Fibroblast of mammary gland (primary cell): ENCODE results near the gene TSTD2.

Source experiments
- DNase-seq: peaks from one replicate; pipeline ENCODE4 v3.0.0-alpha.2; 2010; ENCODE audit warnings: low read depth
- H3K4me3 ChIP-seq: 2 replicates; pipeline ENCODE4 v1.5.1; 2011; ENCODE audit warnings: low read depth, mild to moderate bottlenecking, low read length, moderate library complexity; ENCODE audit not compliant: control insufficient read depth
- TF ChIP-seq, protein P1 (sequence below): conservative IDR thresholded peaks from 2 replicates; pipeline ENCODE4 v1.5.1; 2011; ENCODE audit warnings: low read depth, low read length, inconsistent platforms; ENCODE audit not compliant: control insufficient read depth, insufficient read depth

TSTD2 gene

DNA sequence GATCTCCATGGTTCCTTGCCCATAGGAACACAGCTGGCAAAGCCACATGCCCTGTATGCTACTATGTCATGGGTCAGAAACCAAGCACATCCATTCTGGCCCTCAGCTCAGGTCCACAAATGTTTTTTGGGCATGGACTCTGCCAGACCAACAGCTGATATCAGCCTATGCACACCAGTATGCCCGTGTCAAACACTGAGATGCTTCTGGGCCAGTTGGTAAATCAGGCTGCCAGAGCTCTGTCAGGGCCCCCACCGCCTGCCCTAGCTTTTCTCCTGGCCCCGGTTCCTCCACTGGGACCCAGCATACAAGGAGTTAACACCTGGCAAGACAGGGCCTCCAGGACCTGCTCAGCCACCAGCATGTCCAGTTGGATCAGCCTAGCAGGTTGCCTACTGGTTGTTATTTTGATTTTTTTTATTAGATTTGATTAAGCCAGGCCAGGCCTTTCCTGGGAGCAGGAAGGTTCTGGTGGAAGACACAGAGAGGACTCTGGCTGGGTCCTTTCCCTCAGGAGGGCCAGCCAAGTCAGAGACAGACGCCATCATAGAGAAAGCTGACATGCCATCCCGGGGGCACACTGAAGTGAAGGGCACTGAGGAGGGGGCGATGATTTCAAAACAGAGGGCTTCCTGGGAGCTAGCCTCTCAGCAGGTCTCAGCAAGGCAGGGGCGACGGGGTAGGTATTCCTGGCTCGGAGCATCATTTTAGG, 65.8 kb downstream of the TSTD2 start:
- DNase-seq: no peak
- H3K4me3 ChIP-seq: no peak overlapping the region
- TF ChIP-seq, protein P1, sequence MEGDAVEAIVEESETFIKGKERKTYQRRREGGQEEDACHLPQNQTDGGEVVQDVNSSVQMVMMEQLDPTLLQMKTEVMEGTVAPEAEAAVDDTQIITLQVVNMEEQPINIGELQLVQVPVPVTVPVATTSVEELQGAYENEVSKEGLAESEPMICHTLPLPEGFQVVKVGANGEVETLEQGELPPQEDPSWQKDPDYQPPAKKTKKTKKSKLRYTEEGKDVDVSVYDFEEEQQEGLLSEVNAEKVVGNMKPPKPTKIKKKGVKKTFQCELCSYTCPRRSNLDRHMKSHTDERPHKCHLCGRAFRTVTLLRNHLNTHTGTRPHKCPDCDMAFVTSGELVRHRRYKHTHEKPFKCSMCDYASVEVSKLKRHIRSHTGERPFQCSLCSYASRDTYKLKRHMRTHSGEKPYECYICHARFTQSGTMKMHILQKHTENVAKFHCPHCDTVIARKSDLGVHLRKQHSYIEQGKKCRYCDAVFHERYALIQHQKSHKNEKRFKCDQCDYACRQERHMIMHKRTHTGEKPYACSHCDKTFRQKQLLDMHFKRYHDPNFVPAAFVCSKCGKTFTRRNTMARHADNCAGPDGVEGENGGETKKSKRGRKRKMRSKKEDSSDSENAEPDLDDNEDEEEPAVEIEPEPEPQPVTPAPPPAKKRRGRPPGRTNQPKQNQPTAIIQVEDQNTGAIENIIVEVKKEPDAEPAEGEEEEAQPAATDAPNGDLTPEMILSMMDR: no peak

DNA sequence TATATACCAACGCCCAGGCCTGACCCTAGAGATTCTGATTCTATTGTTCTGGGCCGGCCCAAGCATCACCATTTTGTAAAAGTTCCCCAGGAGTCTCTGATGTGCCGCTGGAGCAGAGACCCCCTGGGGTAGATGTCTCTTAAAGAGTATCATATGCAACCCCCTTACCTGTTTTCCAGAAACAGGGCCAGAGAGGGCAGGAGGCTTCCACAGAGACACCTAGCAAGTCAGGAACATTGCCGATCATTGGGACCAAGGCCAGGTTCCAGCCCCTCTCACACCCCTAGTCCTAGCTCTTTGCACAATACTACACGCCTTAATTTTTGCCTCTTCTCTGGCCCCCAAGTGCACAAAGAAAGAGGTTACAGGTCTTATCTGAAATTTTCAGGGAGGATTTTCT, 67.9 kb downstream of the TSTD2 start:
- DNase-seq: no peak
- no peak overlapping the region for H3K4me3 ChIP-seq
- TF ChIP-seq, protein P1: no peak

DNA sequence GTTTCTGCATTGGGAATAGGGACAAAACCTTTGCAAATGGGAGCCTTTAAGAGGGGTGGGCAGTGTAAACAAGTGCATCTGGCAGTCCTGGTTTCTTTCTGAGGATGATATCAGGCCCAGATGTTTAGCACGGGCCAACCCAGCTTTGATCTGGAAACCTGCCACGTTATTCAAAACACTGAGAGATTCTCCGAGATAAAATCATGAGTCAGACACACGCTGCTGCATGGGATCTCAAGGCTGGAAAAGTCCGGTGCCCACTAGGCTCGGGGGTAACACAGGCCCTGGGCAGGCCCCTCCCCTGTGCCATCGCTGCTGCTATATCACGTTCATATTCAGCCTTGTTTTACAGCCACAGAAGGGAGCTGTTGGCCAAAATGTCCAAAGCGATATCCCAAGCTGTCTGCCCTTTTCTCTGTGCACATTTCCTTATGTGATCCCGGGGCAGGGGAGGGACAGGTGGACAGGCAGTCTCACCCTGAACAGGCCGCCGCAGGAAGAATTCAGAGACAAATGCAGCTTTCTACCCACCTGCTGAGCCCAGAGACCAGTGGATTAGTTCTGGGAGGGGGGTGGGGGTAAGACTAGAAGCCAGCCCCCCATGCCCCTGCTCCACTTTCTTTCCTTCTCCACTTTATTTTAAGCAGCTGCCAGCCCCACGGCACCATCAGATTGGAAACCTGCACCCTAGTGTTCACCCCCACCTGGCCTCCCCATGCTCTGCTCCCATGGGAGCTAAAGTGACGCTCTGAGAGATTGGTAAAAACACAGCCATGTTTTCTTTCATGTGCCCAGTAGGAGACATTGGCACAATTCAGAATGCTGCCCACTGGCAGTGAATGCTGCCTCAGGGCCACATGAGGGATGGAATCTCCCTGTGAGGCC, 68.6 kb downstream of the TSTD2 start:
- H3K4me3 ChIP-seq: no peak overlapping the region
- TF ChIP-seq, protein P1: no peak

DNA sequence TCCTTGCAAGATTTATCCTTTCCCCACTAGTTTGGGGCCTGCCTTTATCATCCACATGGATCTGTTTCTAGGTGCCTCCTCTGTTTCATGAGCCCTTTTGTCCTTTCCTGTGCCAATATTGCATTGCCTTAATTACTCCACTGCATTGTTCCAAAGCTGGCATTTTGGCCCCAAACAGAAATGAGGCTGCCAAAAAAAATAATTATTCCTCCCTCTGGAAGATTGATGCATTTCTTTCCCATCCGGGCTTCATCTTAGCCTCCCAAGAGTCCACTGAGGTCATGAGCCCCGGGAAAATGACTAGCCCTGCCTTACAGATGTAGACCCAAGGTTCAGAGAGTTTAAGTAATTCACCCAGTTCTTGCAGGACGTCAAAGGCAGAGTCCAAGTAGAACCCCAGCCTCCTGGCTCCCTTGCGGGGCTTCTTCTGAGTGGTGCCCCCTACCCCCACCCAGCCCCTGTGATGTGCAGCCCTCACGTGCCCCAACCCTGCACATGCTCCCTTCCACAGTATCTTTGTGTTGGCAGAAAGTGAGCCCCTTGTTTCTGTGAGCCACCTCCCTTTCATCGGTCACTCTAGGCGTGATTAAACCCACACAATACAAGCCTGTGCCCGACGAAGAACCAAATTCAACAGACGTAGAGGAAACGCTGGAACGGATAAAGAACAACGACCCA, 69.6 kb downstream of the TSTD2 start:
- H3K4me3 ChIP-seq: no peak overlapping the region
- DNase-seq: peak; percentile 26
- TF ChIP-seq, protein P1: no peak

More for the DNA sequence above, 68.6 kb downstream of the TSTD2 start:
- peak; percentile 71 for DNase-seq

DNA sequence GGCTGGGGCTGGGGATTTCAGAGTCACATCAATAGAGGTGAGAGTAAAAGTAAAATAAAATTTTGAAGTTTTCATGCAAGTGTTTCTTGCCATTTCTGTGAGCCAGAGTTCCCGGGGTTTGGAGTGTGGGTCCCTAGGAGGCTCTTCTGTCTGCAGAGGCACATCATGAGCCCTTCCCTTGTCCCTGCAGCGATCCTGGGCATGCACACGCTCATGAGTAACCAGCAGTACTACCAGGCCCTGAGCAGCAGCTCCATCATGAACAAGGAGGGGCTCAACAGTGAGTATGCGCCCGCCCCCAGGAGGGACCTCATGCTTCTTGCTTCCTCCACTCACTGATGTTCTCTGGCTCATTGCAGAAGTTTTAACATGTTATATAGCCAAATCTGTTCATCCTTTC, 70.6 kb downstream of the TSTD2 start:
- TF ChIP-seq, protein P1: no peak
- no peak overlapping the region for H3K4me3 ChIP-seq
- peak; percentile 5 for DNase-seq

DNA sequence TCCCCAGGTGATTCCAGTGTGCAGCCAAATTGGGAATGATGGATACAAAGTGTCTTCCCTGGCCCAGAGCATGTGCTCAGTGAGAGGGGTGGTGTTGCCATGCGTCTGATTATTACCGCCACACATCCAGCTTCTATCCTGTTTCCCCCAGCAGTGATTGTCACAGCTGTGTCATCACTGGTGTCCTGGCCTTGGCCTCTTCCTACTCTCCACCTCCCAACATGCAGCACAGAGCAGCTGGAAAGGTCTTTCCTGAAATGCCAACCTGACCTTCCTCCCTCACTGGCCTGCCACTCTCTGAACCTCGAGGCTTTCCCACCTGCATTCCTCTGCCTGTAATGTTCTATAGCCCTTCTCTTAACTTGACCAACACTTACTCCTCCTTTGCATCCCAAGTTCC, 71.7 kb downstream of the TSTD2 start:
- H3K4me3 ChIP-seq: no peak overlapping the region
- no peak for DNase-seq
- TF ChIP-seq, protein P1: no peak
